Neural progenitor cell (in vitro differentiated cells): ENCODE data around the gene CCDC182. TPM values are rescaled to one million over a fixed set of nuclear protein-coding genes. Genes with fewer than 3 reads are reported as not detected.

Source experiments
- DNase-seq: peaks from one replicate; pipeline ENCODE4 v3.0.0-alpha.2; 2016; ENCODE audit warnings: low spot score
- H2AFZ ChIP-seq: fragments of 200-600 bp; sonication (generic); replicated peaks from 2 replicates; pipeline ENCODE4 v1.6.1; 2016; ENCODE audit warnings: antibody characterized with exemption
- H3F3A ChIP-seq: fragments of 200-600 bp; sonication (generic); 2 replicates; pipeline ENCODE4 v1.6.1; 2016; ENCODE audit warnings: antibody characterized with exemption, low read depth
- H3K27ac ChIP-seq: fragments of 200-600 bp; sonication (generic); 2 replicates; pipeline ENCODE4 v1.5.1; 2016; ENCODE audit warnings: mild to moderate bottlenecking
- H3K27me3 ChIP-seq: fragments of 200-600 bp; sonication (generic); 2 replicates; pipeline ENCODE4 v1.6.1; 2016; ENCODE audit warnings: mild to moderate bottlenecking, moderate library complexity
- H3K36me3 ChIP-seq: fragments of 200-600 bp; sonication (generic); 2 replicates; pipeline ENCODE4 v1.5.1; 2016
- H3K4me1 ChIP-seq: fragments of 200-600 bp; sonication (generic); 2 replicates; pipeline ENCODE4 v1.6.1; 2016; ENCODE audit warnings: mixed run types
- H3K4me2 ChIP-seq: fragments of 200-600 bp; sonication (generic); 2 replicates; pipeline ENCODE4 v1.6.1; 2016
- H3K4me3 ChIP-seq: fragments of 200-600 bp; sonication (generic); 2 replicates; pipeline ENCODE4 v1.5.1; 2016
- H3K79me2 ChIP-seq: fragments of 200-600 bp; sonication (generic); 2 replicates; pipeline ENCODE4 v1.6.1; 2016; ENCODE audit warnings: low read depth
- H3K9ac ChIP-seq: fragments of 200-600 bp; sonication (generic); 2 replicates; pipeline ENCODE4 v1.6.1; 2016
- H3K9me3 ChIP-seq: fragments of 200-600 bp; sonication (generic); 2 replicates; pipeline ENCODE4 v1.5.1; 2016; ENCODE audit warnings: low read depth
- H4K20me1 ChIP-seq: fragments of 200-600 bp; sonication (generic); 2 replicates; pipeline ENCODE4 v1.6.1; 2016; ENCODE audit warnings: low read depth
- H3K27ac Mint-ChIP-seq: 3 replicates; pipeline ENCODE4 v1.8.0; 2021; ENCODE audit warnings: mixed read lengths
- H3K27me3 Mint-ChIP-seq: 2 replicates; pipeline ENCODE4 v1.8.0; 2022; ENCODE audit warnings: low read depth, mild to moderate bottlenecking, inconsistent platforms, moderate library complexity, mixed read lengths; ENCODE audit not compliant: insufficient read depth
- H3K36me3 Mint-ChIP-seq: 3 replicates; pipeline ENCODE4 v1.8.0; 2021; ENCODE audit warnings: mixed read lengths
- H3K4me1 Mint-ChIP-seq: 3 replicates; pipeline ENCODE4 v1.8.0; 2021; ENCODE audit warnings: mixed read lengths
- H3K4me3 Mint-ChIP-seq: 3 replicates; pipeline ENCODE4 v1.8.0; 2021; ENCODE audit warnings: mild to moderate bottlenecking, moderate library complexity, mixed read lengths
- H3K9me3 Mint-ChIP-seq: 3 replicates; pipeline ENCODE4 v1.8.0; 2020; ENCODE audit warnings: mixed read lengths
- EZH2 ChIP-seq: fragments of 200-600 bp; sonication (generic); IDR thresholded peaks from 2 replicates; pipeline ENCODE4 v1.6.1; 2017; ENCODE audit warnings: antibody characterized with exemption, mild to moderate bottlenecking, moderate library complexity
- EZH2phosphoT487 ChIP-seq: fragments of 200-600 bp; sonication (generic); IDR thresholded peaks from 2 replicates; pipeline ENCODE4 v1.6.1; 2017; ENCODE audit warnings: antibody characterized with exemption
- total RNA-seq: library from RNA; depleted of rRNA; stranded (reverse); fragments of >200 nt; gene quantifications from 2 replicates; pipeline ENCODE4 v1.2.3, GENCODE V29; 2015; ENCODE audit warnings: low replicate concordance
- TF ChIP-seq, protein P1 (sequence below): fragments of 200-600 bp; sonication (generic); IDR thresholded peaks from 2 replicates; pipeline ENCODE4 v1.5.1; 2017; ENCODE audit warnings: antibody characterized with exemption, mild to moderate bottlenecking

The CCDC182 gene
- total RNA-seq, 1 donor from 2014 or later: not detected

- peaks cover 13% of the 10 kb centered on the region for H3K4me1 Mint-ChIP-seq
- Histone ChIP-seq H3K4me1 (peaks cover 8% of the 10 kb centered on the region), H3F3A (no peaks in the 10 kb centered on the region), H3K4me3 (no peak overlapping the region), H3K9ac (no peak overlapping the region), H3K27ac (no peak overlapping the region), H3K27me3 (no peaks in the 10 kb centered on the region), H4K20me1 (no peaks in the 10 kb centered on the region), H3K36me3 (no peaks in the 10 kb centered on the region), H3K9me3 (no peaks in the 10 kb centered on the region), H3K4me2 (no peak overlapping the region), H3K79me2 (no peaks in the 10 kb centered on the region), H2AFZ (no peak overlapping the region)
- H3K36me3 Mint-ChIP-seq: peaks cover 1% of the 10 kb centered on the region
- no peak overlapping the region for H3K4me3 Mint-ChIP-seq
- H3K27ac Mint-ChIP-seq: peak overlapping the region; percentile 2
- peaks cover 4% of the 10 kb centered on the region for H3K9me3 Mint-ChIP-seq
- no peak for DNase-seq
- peaks cover 4% of the 10 kb centered on the region for H3K27me3 Mint-ChIP-seq
- TF ChIP-seq, protein P1, sequence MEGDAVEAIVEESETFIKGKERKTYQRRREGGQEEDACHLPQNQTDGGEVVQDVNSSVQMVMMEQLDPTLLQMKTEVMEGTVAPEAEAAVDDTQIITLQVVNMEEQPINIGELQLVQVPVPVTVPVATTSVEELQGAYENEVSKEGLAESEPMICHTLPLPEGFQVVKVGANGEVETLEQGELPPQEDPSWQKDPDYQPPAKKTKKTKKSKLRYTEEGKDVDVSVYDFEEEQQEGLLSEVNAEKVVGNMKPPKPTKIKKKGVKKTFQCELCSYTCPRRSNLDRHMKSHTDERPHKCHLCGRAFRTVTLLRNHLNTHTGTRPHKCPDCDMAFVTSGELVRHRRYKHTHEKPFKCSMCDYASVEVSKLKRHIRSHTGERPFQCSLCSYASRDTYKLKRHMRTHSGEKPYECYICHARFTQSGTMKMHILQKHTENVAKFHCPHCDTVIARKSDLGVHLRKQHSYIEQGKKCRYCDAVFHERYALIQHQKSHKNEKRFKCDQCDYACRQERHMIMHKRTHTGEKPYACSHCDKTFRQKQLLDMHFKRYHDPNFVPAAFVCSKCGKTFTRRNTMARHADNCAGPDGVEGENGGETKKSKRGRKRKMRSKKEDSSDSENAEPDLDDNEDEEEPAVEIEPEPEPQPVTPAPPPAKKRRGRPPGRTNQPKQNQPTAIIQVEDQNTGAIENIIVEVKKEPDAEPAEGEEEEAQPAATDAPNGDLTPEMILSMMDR: no peak
- TF ChIP-seq EZH2phosphoT487 (no peak), EZH2 (no peak)
Measured at GRCh38 chr17:57699751-57700219, 45.3 kb downstream of the CCDC182 start.

- no peak overlapping the region for H2AFZ ChIP-seq
- Mint-ChIP-seq H3K4me1 (peaks cover 13% of the 10 kb centered on the region), H3K4me3 (no peak overlapping the region), H3K9me3 (peaks cover 11% of the 10 kb centered on the region), H3K27me3 (peaks cover 4% of the 10 kb centered on the region), H3K27ac (no peak overlapping the region), H3K36me3 (peaks cover 1% of the 10 kb centered on the region)
- no peak overlapping the region for H3K27ac ChIP-seq
- no peaks in the 10 kb centered on the region for H3K27me3 ChIP-seq
- H3K36me3 ChIP-seq: no peaks in the 10 kb centered on the region
- H3K4me2 ChIP-seq: peak overlapping the region; percentile 47
- H3K4me1 ChIP-seq: peaks cover 8% of the 10 kb centered on the region
- no peaks in the 10 kb centered on the region for H3K9me3 ChIP-seq
- no peak overlapping the region for H3K4me3 ChIP-seq
- DNase-seq: peak; percentile 62
- no peak overlapping the region for H3K9ac ChIP-seq
- no peak for TF ChIP-seq EZH2phosphoT487
- TF ChIP-seq EZH2: no peak
- TF ChIP-seq, protein P1: no peak
- no peaks in the 10 kb centered on the region for H3F3A ChIP-seq
- no peaks in the 10 kb centered on the region for H4K20me1 ChIP-seq
- no peaks in the 10 kb centered on the region for H3K79me2 ChIP-seq
Measured at GRCh38 chr17:57697891-57698711, 47.0 kb downstream of the CCDC182 start.

DNA sequence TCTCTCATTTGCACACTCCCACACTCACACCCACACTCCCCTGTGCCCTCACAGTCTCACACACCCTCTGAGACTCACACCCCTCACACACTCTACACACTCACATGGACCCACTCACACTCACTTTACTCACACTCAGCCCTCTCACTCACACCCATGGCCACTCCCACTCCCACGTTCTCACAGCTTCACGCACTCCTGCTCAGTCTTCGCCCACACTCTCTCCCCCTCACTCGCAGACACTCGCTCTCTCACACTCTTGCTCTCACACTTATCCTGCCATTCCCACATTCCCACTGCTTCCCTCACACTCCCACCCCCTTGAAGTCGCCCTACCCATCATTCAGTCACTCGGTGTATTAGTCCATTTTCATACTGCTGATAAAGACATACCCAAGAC is 47.9 kb downstream of the CCDC182 start:
- Histone ChIP-seq H3K79me2 (no peaks in the 10 kb centered on the region), H3K27me3 (no peaks in the 10 kb centered on the region), H3K27ac (no peak overlapping the region), H3F3A (no peaks in the 10 kb centered on the region), H3K36me3 (no peaks in the 10 kb centered on the region), H3K4me3 (no peak overlapping the region), H4K20me1 (no peaks in the 10 kb centered on the region), H3K9ac (no peak overlapping the region), H3K4me2 (no peak overlapping the region), H2AFZ (no peak overlapping the region), H3K4me1 (peaks cover 8% of the 10 kb centered on the region), H3K9me3 (no peaks in the 10 kb centered on the region)
- Mint-ChIP-seq H3K4me1 (peaks cover 13% of the 10 kb centered on the region), H3K36me3 (peaks cover 1% of the 10 kb centered on the region), H3K27me3 (peaks cover 4% of the 10 kb centered on the region), H3K9me3 (peaks cover 16% of the 10 kb centered on the region), H3K4me3 (no peak overlapping the region), H3K27ac (no peak overlapping the region)
- TF ChIP-seq EZH2: no peak
- TF ChIP-seq EZH2phosphoT487: no peak
- TF ChIP-seq, protein P1: no peak
- DNase-seq: no peak
